Heart left ventricle (tissue), 16 donors: Measurements from ENCODE around the gene ZRANB1. TPM values are rescaled to one million over a fixed set of nuclear protein-coding genes. Genes with fewer than 3 reads are reported as not detected.

Source experiments
- ATAC-seq, 4 donors: fragments of 200-7000 bp; cut with Tn5 transposase; one replicate each; pipeline ENCODE4 v1.9.1; 2020 to 2022; ENCODE audit warnings: moderate library complexity in 4 of 4, mild to moderate bottlenecking in 3 of 4, moderate number of reproducible peaks in 1 of 4
- DNase-seq, 5 donors: peaks; one replicate each; pipeline ENCODE4 v3.0.0-alpha.2; 2020
- H3K27ac ChIP-seq, 12 donors: fragments of 200-600 bp; sonication (generic) in 4 of 12; one replicate each; pipeline versions ENCODE4 v1.5.0 to v1.8.0; 2016 to 2022; ENCODE audit warnings: mild to moderate bottlenecking in 2 of 12
- H3K27me3 ChIP-seq, 9 donors: fragments of 200-600 bp; sonication (generic) in 2 of 9; one replicate each; pipeline versions ENCODE4 v1.5.1 to v1.8.0; 2016 to 2022; ENCODE audit warnings: mild to moderate bottlenecking in 3 of 9
- H3K36me3 ChIP-seq, 9 donors: fragments of 200-600 bp; sonication (generic) in 2 of 9; one replicate each; pipeline versions ENCODE4 v1.5.0 to v1.8.0; 2018 to 2022; ENCODE audit warnings: mild to moderate bottlenecking in 2 of 9
- H3K4me1 ChIP-seq, 12 donors: fragments of 200-600 bp; sonication (generic) in 4 of 12; one replicate each; pipeline versions ENCODE4 v1.5.0 to v1.8.0; 2016 to 2022; ENCODE audit warnings: mild to moderate bottlenecking in 3 of 12
- H3K4me3 ChIP-seq, 12 donors: fragments of 200-600 bp; sonication (generic) in 4 of 12; one replicate each; pipeline versions ENCODE4 v1.5.0 to v1.8.0; 2017 to 2022; ENCODE audit warnings: mild to moderate bottlenecking in 9 of 12, moderate library complexity in 4 of 12
- H3K9me3 ChIP-seq, 12 donors: fragments of 200-600 bp; sonication (generic) in 4 of 12; one replicate each; pipeline versions ENCODE4 v1.5.0 to v1.8.0; 2016 to 2022; ENCODE audit warnings: mild to moderate bottlenecking in 1 of 12
- POLR2A ChIP-seq, 2 donors: fragments of 450-650 bp; IDR thresholded peaks; one replicate each; pipeline ENCODE4 v1.6.1; 2017; ENCODE audit warnings: antibody characterized with exemption in 2 of 2, mild to moderate bottlenecking in 2 of 2, moderate library complexity in 2 of 2
- WGBS, 4 donors: extraction: QIAGEN DNeasy Blood & Tissue Kit in 2 of 4; methylation state at CpG; one replicate each; pipeline versions ENCODE4 v1.1.5 to v1.1.7; 2013 to 2018; 5-methylcytosine and 5-hydroxymethylcytosine counted together
- intact Hi-C, 10 donors: fragments of 100-400 bp; cut with DNase I; formaldehyde crosslinking; loops; one replicate each; pipeline versions ENCODE4 v1.11.1 to v1.14.2; 2022
- polyA plus RNA-seq, 2 donors: library from polyadenylated mRNA; stranded (reverse); fragments of 200-250 nt; gene quantifications; one replicate each; pipeline ENCODE4 v1.2.3, GENCODE V29; 2013
- total RNA-seq, 9 donors: library from RNA; depleted of rRNA in 2 of 9; stranded (reverse); fragments of >200 nt in 2 of 9; fragmentation: NEBNext Ultra II Directional in 3 of 9; extraction: Animal tissue kit (Norgen Biotek cat#: 25700) in 3 of 9; gene quantifications; one replicate each; pipeline versions ENCODE4 v1.1.0 to v1.2.4, GENCODE V29; 2016 to 2023
- TF ChIP-seq, protein P1 (sequence below), 12 donors: fragments of 200-600 bp; sonication (generic) in 4 of 12; IDR thresholded peaks; one replicate each; pipeline versions ENCODE4 v1.5.0 to v1.8.0; 2018 to 2022; ENCODE audit warnings: antibody characterized with exemption in 12 of 12, mild to moderate bottlenecking in 5 of 12
- donor health status: ischemic (EF 13 %, LVEDD 7.1; RV severe dilation, severe dysfunction).
- donor health status: healthy with polysubstance abuse.
- donor health status: DM: no; HTN: yes; CAD: no.
- donor health status: DM: no; HTN: no; CAD: no.
- donor health status: ischemic (EF 25% LVEDD 6.9; RV normal size, moderate dysfunction).
- donor health status: ischemic (EF 25% LVEDD 5.7; RV mildly dilated, moderate dysfunction).
- donor health status: healthy.
- donor health status: DM: yes; HTN: yes; CAD: no.
- donor health status: ischemic (EF 35%, LVEDD 5.7; RV mildly dilated, moderate dysfunction).
- donor health status: nonischemic (EF 11% LVEDD 7.7; RV severe dilation, severe dysfunction).
- donor health status: DM: yes; HTN: yes; CAD: no.
- donor health status: PGD.
- donor health status: ischemic (EF 29% LVEDD 5.4; RV normal size, mild dysfunction).
- donor health status: nonischemic (EF 23%, LVEDD 6.1; RV moderate dilation, normal function).

The ZRANB1 gene
- total and polyA plus RNA-seq, 11 donors: 11.4 to 31.3 (median 25.6) TPM

DNA sequence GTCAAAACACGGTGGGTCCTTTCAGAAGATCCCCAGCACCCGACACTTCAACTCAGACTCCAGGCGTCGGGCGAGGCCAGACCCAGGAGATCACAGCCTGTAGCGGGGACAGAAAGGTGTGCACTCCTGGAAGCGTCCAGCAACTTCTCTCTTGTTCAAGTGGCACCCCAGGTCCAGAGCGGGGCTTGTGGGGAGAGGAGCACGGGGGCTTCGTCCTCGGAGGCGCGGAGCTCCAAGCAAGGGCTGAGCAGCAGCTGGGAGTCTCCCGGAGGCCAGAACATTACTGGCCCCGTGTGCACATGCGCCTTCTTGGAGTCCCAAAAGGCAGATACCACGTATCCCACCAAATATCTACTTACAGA lies 54.9 kb downstream of the ZRANB1 start:
- intact Hi-C loops: loop anchor here in 7 of 10 donors (5.0 to 10.0 kb wide), 5 partner anchors 58 to 348 kb away; no protein-coding TSS in a partner anchor
- ATAC-seq: no peak
- WGBS, 4 donors: 91 to 95% (median 93%) methylated on average over 4 to 17 of the region's 17 CpGs
- peaks cover 0 to 50% (median 38%) of the 10 kb centered on the region in 12 donors for H3K4me1 ChIP-seq
- H3K27me3 ChIP-seq: no peaks in the 10 kb centered on the region
- DNase-seq: no peak
- H3K9me3 ChIP-seq: no peaks in the 10 kb centered on the region
- H3K4me3 ChIP-seq: no peak overlapping the region
- TF ChIP-seq POLR2A (IDR thresholded peaks at IDR 0.05): no peak
- TF ChIP-seq, protein P1, sequence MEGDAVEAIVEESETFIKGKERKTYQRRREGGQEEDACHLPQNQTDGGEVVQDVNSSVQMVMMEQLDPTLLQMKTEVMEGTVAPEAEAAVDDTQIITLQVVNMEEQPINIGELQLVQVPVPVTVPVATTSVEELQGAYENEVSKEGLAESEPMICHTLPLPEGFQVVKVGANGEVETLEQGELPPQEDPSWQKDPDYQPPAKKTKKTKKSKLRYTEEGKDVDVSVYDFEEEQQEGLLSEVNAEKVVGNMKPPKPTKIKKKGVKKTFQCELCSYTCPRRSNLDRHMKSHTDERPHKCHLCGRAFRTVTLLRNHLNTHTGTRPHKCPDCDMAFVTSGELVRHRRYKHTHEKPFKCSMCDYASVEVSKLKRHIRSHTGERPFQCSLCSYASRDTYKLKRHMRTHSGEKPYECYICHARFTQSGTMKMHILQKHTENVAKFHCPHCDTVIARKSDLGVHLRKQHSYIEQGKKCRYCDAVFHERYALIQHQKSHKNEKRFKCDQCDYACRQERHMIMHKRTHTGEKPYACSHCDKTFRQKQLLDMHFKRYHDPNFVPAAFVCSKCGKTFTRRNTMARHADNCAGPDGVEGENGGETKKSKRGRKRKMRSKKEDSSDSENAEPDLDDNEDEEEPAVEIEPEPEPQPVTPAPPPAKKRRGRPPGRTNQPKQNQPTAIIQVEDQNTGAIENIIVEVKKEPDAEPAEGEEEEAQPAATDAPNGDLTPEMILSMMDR (IDR thresholded peaks at IDR 0.05): no peak
- no peak overlapping the region for H3K27ac ChIP-seq
- H3K36me3 ChIP-seq: peaks cover 0 to 86% (median 64%) of the 10 kb centered on the region in 9 donors

DNA sequence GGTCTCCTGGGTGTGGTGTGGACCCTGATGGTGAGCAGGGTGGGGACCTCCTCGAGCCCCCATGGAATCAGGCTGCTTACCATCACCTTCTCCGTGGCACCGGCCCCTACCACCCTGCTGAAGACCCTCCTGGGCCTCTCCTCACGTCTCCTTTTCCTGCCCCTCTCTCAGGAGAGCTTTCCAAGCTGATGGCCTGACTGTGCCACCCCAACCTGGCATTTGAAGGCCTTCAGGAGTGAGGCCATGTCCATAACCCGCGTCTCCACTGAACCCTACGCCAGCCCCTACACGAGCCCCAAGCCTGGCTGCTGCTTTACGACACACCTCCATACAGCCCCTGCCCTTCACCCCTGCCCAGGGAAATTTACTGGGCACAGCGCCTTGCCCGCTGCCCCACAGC lies 55.4 kb downstream of the ZRANB1 start:
- Histone ChIP-seq H3K9me3 (no peaks in the 10 kb centered on the region), H3K27ac (no peak overlapping the region), H3K27me3 (no peaks in the 10 kb centered on the region), H3K4me3 (no peak overlapping the region), H3K36me3 (peaks cover 0 to 86% (median 64%) of the 10 kb centered on the region in 9 donors), H3K4me1 (peaks cover 0 to 51% (median 41%) of the 10 kb centered on the region in 12 donors)
- peak in 1 of 5 donors; percentile 60 for DNase-seq
- 92 to 96% (median 95%) methylated on average over 11 of the region's 11 CpGs for WGBS, 4 donors
- no peak for ATAC-seq
- TF ChIP-seq, protein P1 (IDR thresholded peaks at IDR 0.05): no peak
- TF ChIP-seq POLR2A (IDR thresholded peaks at IDR 0.05): no peak
- intact Hi-C loops: loop anchor here in 7 of 10 donors (5.0 to 10.0 kb wide), 5 partner anchors 57 to 347 kb away; no protein-coding TSS in a partner anchor

- Histone ChIP-seq H3K36me3 (peaks cover 0 to 87% (median 66%) of the 10 kb centered on the region in 9 donors), H3K27ac (peak overlapping the region in 4 of 12 donors; percentile 5 to 81 (median 73)), H3K4me3 (no peak overlapping the region), H3K9me3 (no peaks in the 10 kb centered on the region), H3K4me1 (peaks cover 0 to 53% (median 44%) of the 10 kb centered on the region in 12 donors), H3K27me3 (no peaks in the 10 kb centered on the region)
- DNase-seq: no peak
- ATAC-seq: no peak
- TF ChIP-seq POLR2A (IDR thresholded peaks at IDR 0.05): no peak
- TF ChIP-seq, protein P1 (IDR thresholded peaks at IDR 0.05): no peak
- WGBS, 4 donors: 77 to 87% (median 81%) methylated on average over 17 to 35 of the region's 35 CpGs
- intact Hi-C loops: loop anchor here in 7 of 10 donors (5.0 to 10.0 kb wide), 5 partner anchors 57 to 347 kb away; no protein-coding TSS in a partner anchor
These were observed 56.1 kb downstream of the ZRANB1 start for GRCh38 chr10:124997771-124998623.

GRCh38 chr10:124998624-124999291 lies 56.8 kb downstream of the ZRANB1 start:
- WGBS, 4 donors: 59 to 87% (median 65%) methylated on average over 15 to 16 of the region's 16 CpGs
- DNase-seq (peak in 1 of 5 donors; percentile 39), ATAC-seq (no peak)
- peaks cover 0 to 53% (median 43%) of the 10 kb centered on the region in 12 donors for H3K4me1 ChIP-seq
- no peaks in the 10 kb centered on the region for H3K9me3 ChIP-seq
- H3K36me3 ChIP-seq: peaks cover 0 to 80% (median 59%) of the 10 kb centered on the region in 9 donors
- TF ChIP-seq POLR2A (IDR thresholded peaks at IDR 0.05): no peak
- H3K27ac ChIP-seq: peak overlapping the region in 11 of 12 donors; percentile 51 to 86 (median 62)
- no peak overlapping the region for H3K4me3 ChIP-seq
- no peaks in the 10 kb centered on the region for H3K27me3 ChIP-seq
- intact Hi-C loops: loop anchor here in 7 of 10 donors (5.0 to 10.0 kb wide), 5 partner anchors 56 to 346 kb away; no protein-coding TSS in a partner anchor
